Activated CD4-positive, alpha-beta T cell treated with anti-CD3 and anti-CD28 coated beads, Interleukin-2, amount 50 U/mL, for 16 hours (primary cell): ENCODE data around the gene DNAJC21.
"Not testable (repeated sequence)": the region's sequence is repeated elsewhere in the genome, so short reads cannot be mapped to it uniquely, and the experiment has no call there.

Experiments used
- DNase-seq: peaks from one replicate; pipeline ENCODE4 v3.0.0-alpha.2; 2020

The DNAJC21 gene

DNA sequence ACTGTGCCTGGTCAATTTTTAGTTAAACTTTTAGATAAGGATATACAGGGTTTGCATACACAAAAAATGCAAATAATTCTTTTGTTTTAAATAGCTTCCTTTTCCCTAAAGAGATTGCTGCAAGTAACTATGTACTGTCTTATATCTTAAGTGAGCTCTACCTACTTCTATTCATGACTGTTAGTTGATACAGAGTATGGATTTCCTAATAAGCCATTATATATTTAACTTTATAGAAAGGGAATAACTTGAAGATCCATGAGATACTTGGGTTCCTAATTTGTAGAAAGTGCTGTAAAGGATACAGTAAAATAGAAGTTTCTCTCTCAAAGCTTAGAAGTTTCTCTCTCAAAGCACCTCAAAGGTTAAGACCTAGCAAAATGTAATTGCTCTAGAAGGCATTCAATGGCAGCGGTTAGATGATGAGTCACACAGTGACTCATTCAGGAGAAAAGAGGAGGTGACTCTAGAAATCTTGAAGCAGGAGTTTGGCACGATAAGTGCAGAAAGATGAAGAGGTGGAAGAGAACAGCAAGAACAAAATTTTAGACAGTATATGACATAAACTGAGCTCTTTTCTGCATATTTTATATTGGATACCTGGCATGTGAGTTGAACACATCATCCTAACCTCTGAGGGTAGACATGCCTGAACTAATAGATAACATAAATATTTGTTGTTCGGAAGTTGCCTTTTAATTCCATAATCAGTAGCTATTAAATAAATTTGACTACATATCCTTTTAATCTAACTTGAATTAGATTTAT, 5.5 kb upstream of the DNAJC21 start:
- peak; percentile 83 for DNase-seq

DNA sequence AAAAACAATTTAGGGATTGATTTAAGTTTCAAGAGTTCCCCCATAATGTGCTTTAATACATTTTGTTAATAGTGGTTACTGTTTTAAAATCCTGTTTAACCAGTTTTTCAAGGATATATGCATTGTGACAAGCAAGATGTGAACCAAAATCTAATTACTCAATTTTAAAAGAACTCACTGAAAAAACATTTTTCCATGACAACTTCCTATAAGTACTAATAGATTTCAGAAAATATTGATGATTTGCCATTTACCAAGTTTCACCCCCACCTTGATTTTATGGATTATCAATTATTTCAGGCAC, 4.9 kb upstream of the DNAJC21 start:
- DNase-seq = no peak

DNA sequence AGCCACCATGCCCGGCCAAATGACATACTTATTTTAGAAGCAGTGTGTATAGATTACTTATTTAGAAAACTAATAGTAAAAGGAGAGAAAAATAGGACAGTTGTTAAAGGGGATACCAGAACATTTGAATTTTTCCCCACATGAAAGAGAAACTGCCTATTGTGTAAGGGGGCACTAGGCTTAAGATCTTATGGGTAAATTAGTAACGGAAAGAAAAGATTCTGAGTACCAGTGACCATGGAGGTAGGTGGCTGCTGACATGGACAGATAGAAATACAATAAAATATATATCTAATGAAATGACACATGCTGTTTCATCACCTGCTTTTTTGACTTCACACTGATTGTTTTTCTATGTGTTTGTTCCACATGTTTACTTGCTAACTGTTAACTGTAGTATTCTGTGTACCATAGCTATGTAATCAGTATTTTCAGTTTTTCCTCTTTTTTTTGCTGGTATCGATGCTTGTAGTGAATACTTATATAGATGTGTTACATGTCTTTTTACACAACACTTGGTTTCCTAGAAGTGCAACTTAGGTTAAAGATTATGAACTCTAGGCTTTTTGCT, 3.0 kb upstream of the DNAJC21 start:
- no peak for DNase-seq

DNA sequence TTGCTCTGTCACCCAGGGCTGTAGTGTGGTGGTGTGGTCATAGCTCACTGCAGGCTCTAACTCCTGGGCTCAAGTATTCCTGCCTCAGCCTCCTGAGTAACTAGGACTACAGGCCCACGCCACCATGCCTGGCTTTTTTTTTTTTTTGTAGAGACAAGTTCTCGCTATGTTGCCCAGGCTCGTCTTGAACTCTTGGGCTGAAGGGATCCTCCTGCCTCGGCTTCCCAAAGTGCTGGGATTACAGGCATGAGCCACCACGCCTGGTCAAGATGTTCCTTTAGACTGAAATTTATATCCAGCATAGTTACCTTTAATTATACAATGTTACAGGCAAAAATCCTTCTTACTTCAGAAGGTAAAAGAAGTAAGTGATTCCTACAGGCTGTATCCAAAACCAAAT, 1.6 kb upstream of the DNAJC21 start:
- DNase-seq = no peak

DNA sequence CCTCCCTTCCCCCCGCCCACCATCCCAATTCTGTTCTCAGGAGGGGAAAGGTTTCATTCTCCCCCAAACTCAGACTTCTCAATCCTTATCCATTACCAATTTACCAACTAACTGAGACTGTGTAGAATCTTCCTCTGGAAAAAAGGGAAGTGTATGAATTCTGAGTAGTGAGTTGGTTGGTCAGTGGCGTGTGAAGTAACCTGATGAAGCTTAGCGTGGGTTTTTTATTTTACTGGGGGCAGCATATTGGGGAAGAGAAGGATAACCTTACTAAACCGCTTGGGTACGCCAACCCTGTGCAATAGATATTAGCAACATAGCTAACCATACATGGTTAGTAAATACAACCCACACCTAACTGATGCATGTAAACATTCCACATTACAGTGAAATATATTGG, 1.1 kb upstream of the DNAJC21 start:
- no peak for DNase-seq

DNA sequence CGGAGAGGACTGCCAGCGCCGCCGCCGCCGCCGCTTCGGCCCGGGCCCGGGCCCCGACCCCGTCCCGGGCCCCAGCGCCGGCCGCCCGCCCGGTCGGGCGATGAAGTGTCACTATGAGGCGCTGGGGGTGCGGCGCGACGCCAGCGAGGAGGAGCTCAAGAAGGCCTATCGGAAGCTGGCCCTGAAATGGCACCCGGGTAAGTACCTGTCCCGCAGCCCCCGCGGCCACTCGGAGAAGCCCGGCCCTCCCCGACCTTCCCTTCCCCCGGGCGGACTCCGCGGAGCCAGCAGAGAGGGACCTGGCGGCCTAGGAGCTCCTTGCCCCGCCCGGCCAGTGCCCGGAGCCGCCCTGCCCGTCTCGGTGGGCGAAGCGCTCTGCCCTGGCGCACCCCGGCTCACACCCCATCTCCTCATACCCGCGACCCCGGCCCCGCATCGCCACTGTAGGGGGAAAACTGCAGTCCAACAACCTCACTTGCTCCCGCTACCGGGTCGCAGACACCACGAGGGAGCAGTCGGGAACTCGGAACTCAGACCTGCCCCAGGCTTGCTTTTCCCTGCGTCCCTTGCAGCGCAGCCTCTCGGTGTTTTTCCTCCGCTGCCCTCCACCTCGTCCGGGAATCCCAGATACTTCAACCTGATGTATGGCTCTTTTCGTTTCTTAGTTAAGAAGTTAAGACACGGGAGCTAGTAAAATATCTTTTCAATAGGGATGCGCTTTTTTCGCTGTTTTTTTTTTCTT, 532 bp downstream of the DNAJC21 start:
- DNase-seq = peak; percentile 84

DNA sequence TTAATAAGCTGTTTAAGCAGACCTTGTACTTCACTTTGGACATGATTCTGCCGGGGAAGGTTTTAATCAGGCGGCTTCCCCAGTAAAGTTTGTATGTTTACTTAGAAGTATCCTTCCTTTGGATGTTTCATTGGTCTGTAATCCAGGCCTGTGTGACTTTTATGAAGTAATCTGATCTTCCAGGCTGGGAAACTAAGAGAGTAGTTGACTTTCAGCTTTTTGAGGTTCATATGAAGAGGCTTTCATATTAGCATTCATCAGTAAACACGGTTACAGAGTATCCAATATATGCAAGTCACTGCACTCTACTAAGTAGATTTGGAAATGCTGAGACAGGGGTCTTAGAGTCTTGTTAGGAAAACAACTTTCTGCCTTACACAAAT, 1.1 kb downstream of the DNAJC21 start:
- no peak for DNase-seq

DNA sequence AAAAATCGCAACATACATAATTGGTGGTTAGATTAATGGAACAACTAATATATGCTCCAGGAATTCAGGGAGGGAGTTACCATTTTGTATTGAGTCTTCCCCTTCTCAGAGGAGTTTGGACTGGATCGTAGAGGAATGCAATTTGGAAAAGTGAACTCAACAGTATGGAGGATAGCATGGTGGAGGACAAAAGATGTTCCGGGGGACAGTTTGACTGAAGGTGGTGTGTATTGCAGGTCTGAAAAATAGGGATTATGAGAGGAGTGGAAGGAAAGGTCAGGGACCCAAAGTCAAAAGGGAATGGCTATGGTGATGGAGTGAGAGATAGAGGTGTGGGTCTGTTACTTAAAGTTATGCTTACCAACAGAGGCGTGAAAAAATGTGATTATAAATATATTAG, 1.5 kb downstream of the DNAJC21 start:
- DNase-seq = no peak

DNA sequence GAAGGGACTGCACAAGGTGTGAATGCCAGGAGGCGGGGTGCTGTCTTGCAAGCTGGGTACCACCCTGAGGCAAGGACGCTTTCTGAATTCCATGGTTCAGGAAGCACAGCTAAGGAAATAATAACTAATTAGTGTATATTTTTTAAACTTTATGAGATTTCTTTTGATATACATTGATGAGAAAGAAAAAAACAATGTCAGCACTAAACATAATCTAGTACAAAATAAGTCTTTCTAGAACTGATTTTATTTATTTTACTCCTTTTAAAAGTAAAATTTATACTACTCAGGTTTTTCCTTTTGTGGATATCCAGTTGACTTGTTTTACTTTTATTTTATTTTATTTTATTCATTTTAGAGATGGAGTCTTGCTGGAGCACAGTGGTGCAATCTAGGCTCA, 3.6 kb downstream of the DNAJC21 start:
- DNase-seq = no peak

DNA sequence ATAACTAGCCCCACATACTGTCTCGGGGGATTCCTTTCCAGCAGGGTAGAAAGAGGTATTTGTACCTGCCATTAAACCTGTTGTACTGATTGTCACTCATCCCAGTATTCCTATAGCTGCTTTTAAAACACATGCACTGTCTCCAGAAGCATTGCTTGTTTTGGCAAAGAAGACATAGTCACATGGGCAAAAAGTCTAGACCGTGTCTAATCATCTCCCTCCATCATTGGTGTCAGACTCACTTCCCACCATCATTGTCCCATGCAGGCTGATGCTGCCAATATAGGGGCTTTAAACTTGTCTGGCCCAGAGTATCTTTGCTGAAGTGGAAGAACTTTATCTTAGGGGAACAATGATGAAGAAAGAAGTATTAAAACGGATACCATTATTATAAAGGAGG, 12.6 kb downstream of the DNAJC21 start:
- no peak for DNase-seq

DNA sequence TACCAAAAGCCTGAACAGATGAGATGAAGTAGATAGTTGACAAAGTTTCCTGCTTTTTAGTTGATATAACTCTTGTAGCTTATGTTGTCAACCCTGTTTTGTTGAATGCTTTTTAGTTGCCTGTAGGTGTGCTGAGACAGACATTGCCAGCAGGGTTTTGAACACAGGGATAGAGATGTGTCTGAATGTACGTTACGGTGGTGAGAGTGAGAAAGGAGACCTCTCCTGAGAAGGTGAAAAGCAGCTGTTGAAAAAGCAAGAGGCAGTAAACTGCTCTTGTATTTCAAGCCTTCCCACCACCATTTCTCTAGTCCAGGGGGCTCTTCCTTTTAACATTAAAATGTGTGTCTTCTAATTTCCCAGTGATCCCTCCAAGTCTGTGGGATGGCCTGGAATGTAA, 14.7 kb downstream of the DNAJC21 start:
- no peak for DNase-seq

DNA sequence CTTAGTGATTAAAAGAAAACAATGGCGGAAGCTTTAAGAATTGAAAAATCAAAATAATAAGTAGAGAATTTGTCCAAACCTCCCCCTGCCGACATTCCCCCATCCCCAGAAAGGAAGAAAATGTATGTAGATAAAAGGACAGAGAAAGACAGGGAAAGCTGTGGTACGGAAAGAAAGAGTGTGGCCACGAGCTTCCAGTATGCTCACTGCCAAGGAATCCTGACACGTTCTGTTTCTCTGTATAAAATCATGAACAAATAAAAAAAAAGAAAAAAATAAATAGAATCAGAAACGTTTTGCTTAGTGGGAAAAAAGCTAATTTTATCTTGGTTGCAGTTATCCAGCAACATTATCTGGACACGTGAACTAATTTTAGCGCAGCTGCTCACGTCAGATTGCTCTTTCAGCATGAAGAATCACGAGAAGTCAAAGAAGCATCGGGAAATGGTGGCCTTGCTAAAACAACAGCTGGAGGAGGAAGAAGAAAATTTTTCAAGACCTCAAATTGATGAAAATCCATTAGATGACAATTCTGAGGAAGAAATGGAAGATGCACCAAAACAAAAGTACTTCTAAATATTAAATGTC, 15.2 kb downstream of the DNAJC21 start:
- no peak for DNase-seq

DNA sequence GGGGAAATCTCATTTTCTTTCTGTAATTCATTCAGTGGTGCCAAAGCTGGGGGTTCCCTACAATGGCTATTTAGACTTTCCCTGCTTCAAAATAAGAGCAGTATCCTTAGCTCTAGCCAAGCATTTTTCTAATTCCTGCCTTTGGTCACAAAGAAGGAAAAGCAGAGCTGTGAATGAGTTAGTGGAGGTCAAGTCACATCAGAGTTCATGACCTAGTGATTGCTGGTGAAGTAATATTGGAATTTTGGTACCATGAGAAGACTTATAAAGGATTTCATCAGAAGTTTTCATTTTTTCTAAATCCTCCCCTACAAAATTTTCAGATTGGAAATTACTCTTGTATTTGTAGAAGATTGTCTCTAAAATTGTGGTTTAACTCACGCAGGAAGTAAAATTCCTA, 28.0 kb downstream of the DNAJC21 start:
- DNase-seq = no peak

DNA sequence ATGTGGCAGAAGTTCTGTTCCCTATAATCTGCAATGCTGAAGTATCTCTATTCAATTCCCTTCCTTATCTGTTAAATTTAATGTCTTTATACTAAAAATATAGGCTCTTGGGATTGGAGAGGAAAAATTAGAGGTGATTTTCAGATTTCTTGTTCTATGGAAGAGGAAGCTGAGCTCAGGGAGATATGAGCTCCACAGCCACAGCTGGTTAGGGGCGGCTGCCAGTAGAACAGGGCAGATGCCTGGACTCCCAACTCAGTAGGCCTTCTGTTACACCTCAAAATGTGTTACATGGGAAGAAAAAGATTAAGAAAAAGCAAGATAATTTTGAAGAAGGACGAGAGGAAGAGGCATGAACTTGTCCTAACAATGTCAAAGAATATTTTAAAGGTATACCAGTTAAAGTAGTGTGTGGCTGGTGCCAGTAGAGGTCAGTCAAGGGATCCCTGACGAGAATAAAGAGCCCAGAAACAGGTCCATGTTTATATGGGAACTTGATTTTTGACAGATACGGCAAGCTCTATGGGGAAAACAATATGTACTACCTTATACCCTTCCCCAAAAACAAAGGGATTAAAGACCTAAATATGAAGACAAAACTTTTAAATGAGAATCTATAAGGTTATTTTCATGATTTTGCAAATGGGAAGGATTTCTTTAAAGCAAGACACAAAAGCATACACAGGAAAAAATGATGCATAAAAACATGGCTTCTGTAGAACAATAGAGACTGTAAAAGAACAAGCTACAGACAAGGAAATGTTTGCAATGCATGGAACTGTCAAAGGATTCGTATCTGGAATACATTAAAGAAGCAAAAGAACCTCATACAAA, 28.7 kb downstream of the DNAJC21 start:
- peak; percentile 24 for DNase-seq

DNA sequence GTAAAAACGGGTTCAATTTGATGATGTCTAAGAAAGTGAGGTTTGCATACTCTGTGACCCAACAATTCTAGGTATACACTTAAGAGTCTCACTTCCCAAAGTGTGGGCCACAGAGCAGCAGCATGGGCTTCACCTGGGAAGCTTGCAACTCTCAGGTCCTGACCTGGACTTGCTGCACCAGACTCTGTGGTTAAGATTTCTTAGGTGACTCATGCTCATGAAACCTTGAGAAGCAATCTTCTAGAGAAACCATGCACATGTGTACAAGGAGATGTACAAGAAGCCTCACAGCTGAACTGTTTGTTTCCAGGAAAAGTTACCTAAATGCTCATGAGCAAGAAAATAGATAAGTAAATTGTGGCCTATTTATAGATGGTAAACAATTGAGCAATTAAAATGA, 30.0 kb downstream of the DNAJC21 start:
- peak; percentile 55 for DNase-seq

DNA sequence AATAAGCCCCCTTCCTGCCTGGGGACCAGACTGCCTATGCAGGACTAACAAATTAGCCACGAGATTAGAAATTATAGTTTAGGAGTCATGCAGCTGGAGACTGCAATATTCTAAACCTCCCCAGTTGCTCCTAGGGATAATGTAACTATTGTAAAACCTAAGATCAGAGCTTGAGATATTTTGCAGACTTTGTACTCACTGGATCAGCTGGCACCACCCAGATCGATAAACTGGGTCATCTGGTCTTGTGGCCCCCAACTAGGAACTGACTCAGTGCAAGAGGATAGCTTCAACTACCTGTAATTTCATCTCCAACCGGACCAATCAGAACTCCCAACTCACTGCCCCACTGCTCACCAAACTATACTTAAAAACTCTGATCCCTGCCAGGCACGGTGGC, 38.2 kb downstream of the DNAJC21 start:
- DNase-seq = no peak

DNA sequence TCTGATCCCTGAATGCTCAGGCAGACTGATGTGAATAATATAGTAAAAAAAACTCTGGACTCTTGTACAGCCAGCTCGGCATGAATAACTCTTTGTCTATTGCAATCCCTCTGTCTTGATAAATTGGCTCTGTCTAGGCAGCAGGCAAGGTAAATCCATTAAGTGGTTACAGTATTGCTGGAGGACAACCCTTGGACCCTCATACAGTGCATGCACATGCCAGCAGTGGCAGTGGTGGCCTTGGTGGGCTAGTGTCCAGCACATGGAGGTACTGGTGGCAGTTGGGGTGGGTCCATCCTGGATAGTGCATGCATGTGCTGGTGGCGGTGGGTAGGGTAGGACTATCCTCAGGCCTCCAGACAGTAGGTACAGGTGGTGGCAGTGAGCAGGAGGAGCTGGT, 38.9 kb downstream of the DNAJC21 start:
- DNase-seq = no peak

DNA sequence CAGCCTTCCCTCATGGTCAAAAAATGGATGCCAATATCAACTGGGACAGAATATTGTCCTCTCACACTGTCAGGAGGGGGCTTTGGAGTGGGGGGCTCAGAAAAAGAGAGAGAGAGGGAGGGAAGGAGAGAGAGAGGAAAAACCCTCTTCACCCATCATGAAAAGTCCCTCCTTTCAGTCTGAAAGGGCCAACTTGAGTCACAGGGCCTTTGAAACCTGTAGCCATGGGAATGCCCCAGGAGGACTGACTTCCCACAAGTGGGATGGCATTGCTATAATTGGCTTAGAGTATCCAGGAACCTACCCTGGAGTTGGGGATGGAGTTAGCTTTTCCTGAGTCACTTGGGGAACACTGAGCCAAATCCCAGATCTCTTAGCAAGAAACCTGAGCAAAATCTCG, 41.2 kb downstream of the DNAJC21 start:
- DNase-seq = no peak

DNA sequence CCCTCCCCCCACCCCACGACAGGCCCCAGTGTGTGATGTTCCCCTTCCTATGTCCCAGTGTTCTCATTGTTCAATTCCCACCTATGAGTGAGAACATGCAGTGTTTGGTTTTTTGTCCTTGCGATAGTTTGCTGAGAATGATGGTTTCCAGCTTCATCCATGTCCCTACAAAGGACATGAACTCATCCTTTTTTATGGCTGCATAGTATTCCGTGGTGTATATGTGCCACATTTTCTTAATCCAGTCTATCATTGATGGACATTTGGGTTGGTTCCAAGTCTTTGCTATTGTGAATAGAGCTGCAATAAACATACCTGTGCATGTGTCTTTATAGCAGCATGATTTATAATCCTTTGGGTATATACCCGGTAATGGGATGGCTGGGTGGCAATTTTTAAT, 42.3 kb downstream of the DNAJC21 start:
- not testable (repeated sequence) for DNase-seq

DNA sequence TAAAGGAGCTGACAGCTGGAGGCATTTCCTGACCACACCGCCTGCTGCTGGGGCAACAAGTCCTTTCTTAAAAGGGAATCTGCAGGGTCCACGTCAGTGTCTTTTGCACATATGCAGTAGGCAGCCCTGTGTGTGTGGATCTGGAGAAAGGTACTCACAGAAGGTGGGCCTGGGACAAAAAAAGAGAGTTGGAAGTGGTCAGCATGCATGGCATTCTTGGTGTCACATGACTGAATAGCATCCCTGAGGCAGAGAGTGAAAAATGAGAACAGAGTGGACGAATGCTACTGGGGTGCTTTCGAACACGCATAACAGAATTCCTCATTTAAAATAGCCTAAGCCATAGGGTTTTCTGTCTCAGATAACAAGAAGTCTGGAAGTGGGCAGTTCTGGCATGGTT, 47.0 kb downstream of the DNAJC21 start:
- no peak for DNase-seq

DNA sequence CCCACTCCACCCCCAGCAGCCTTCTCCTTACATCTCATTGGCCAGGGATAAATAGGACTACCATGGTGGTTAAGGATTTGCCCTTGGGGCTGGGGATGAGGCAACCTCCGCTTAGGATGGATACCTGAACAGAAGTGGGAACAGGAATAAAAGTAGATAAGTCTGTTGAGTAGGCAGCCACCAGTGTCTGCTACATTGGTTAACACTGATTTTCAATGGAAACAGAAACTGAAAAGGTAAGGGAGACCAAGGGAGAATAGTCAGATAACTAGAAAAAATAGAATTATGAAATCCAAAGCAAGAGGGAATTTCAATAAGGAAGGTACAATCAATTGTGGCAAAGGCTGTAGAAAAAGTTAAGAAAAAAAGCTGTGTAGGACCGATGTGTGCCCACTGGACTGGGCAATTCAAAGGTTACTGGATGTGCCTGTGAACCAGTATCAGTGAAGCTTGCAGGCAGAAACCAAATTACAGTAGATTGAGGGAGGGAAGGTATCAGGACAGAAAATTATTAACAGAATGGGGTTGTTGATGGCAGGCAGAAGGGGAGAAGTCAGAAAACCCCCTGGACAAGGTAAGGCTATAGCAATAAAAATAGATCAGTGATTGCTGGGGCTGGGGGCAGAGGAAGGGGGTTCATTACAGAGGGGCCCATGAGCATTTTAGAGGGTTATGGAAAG, 48.7 kb downstream of the DNAJC21 start:
- DNase-seq = no peak

DNA sequence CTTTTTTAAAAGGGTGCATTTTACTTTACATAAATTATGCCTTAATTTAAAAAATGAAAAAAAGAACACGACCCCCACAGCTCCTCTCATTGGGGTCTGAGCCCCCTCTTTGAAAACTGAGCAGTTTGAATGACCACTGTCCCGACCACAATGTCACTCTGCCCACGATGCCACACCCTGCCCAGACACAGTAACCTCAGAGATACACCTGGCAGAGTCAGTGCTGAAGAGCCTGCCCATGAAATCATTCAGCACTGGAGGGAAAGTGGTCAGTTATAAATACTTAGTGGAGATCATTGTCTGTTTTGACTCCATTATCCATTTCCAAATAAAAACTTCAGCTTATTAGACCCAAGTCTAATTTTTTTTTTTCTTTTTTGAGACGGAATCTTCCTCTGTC, 49.3 kb downstream of the DNAJC21 start:
- DNase-seq = no peak

DNA sequence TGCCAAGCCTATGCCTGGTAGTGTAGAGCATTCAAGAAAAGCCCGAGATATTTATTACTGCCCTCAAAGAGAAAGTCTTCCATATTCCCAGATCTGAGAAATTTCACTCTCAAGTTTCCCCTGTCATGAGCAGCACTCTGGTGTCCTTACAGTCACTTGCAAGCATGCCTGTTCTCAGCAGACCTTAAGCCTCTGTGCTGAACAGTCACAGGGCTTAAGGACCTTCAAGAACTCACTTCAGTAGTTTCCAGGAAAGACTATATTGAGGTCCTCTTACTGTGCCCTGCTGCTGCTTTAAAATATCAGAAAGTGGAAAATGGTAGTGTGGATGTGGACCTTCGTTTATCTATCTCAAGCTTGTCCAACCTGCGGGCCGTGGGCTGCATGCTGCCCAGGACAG, 53.5 kb downstream of the DNAJC21 start:
- DNase-seq = no peak
